SU-DHL-6 (cell line): Measurements from ENCODE around the gene FGA.

Source experiments
- EZH2phosphoT487 ChIP-seq: fragments of 200-600 bp; sonication (generic), shearing (Covaris generic); conservative IDR thresholded peaks from 2 replicates; pipeline ENCODE4 v1.6.1; 2018; ENCODE audit warnings: mild to moderate bottlenecking, antibody characterized with exemption, low read length, moderate library complexity, mixed read lengths
- TF ChIP-seq, protein P1 (sequence below): fragments of 200-600 bp; sonication (generic); IDR thresholded peaks from one replicate; pipeline ENCODE4 v1.5.1; 2017; ENCODE audit warnings: antibody characterized with exemption, mild to moderate bottlenecking, low read length, moderate library complexity; ENCODE audit not compliant: insufficient read depth, poor library complexity, severe bottlenecking

DNA sequence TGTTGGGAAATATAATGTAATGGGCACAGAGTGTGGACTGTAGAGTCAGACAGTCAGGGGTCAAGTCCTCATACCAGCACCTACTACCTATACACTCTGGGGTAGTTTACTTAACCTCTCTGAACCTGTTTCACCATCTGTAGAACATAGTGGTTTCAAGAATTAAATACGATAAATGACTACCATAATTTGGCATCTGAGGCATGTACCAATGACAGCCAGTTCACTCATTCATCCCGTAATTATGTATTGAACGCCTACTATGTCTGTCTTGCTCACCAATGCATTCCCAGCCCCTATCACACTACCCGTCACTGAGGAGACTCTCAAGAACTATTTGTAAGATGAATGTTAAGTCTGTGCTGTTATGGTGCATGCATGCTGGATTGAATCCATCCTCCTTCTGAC is 29.7 kb downstream of the FGA start:
- TF ChIP-seq EZH2phosphoT487 = no peak
- TF ChIP-seq, protein P1, sequence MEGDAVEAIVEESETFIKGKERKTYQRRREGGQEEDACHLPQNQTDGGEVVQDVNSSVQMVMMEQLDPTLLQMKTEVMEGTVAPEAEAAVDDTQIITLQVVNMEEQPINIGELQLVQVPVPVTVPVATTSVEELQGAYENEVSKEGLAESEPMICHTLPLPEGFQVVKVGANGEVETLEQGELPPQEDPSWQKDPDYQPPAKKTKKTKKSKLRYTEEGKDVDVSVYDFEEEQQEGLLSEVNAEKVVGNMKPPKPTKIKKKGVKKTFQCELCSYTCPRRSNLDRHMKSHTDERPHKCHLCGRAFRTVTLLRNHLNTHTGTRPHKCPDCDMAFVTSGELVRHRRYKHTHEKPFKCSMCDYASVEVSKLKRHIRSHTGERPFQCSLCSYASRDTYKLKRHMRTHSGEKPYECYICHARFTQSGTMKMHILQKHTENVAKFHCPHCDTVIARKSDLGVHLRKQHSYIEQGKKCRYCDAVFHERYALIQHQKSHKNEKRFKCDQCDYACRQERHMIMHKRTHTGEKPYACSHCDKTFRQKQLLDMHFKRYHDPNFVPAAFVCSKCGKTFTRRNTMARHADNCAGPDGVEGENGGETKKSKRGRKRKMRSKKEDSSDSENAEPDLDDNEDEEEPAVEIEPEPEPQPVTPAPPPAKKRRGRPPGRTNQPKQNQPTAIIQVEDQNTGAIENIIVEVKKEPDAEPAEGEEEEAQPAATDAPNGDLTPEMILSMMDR = no peak
